NCI-H1105 treated with DMSO at 0.1 percent for 48 hours (cell line): ENCODE results near the gene GNAL.

Experiments
- DNase-seq: peaks from one replicate; lab custom pipeline; 2025; lab: John Stamatoyannopoulos, UW

GNAL gene

DNA sequence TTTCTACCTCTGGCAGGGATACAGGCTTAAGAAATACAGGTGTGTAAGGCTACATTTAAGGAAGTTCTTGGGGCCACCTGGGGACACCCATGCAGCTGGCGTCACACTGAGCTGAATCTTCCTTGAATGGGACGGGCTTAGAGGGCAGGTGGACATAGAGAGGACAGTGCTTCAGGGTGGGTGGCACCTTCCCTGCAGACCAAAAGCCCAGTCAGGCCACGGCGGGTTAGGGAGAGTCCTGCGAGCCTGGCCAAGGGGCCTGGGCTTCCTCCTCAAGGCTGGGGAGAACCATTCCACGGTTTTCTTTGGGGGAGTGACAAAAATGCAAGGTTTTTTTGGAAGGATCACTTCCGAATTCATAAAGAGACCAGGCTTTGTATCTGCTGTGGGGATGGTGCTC, 73.4 kb downstream of the GNAL start:
- DNase-seq, result no peak

DNA sequence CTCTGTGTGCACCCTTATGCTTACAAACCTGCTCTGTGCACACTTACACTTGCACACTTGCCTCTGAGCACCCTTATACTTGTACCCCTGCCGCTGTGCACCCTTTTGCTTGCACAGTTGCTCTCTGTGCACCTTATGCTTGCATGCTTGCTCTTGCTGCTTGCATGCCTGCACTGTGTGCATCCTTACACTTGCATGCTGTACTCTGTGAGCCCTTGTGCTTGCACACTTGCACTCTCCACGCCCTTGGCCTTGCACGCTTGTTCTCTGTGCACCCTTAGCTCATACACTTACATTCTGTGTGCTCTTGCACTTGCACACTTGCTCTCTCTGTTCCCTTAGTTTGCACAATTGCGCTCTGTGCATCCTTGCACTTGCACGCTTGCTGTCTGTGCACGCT, 78.3 kb downstream of the GNAL start:
- no peak for DNase-seq

DNA sequence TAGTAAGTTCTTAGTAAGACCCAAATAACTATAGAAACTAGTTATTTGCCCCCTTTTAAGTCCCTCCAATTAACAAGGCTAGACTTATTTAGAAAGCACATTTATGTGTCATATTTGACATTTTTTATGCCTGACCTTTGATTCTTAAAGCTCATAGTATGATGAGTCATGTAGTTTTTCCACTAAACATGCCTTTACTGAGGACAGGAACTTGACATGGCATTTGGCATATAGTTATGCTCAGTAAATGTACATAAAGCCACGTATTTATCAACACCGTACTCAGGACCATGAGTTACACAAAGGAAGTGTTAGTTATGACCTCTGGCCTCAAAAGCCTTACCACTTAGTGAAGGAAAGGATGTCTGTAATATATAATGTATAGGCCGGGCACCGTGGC, 78.9 kb downstream of the GNAL start:
- DNase-seq, result no peak

GRCh38 chr18:11775436-11776174, 86.5 kb downstream of the GNAL start:
- no peak for DNase-seq

GRCh38 chr18:11780042-11780441, 91.0 kb downstream of the GNAL start:
- DNase-seq, result no peak

GRCh38 chr18:11783716-11784331, 94.8 kb downstream of the GNAL start:
- no peak for DNase-seq

GRCh38 chr18:11784674-11785304, 95.7 kb downstream of the GNAL start:
- no peak for DNase-seq

DNA sequence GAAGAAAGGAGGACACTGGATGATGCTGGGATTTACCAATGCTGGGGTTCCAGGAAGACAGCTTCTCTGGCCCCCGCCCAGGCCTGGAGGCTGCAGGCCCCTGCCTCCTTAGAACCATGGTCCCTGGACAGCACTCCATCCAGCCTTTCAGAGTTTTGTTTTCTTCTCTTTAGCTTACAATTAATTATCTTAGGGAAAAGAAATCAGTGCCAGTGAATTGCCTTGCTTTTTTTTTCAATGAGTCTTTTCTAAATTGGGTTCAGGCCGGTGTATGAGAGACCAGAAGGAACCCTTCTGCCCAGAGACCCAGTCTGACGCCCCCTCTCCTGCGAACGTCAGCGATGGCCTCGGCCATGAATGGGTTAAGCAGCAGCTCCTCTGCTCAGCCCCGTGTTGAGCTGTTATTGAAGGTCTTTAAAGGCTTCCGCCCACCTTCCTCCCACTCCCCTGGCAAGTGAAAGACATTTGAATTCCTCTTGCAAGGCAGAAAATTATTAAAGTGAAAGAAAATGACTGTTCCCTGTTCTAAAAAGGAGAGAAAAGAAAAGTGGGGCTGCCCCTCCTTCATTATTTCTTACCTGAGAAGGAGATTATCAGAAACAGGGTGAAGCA, 96.5 kb downstream of the GNAL start:
- DNase-seq, result no peak

DNA sequence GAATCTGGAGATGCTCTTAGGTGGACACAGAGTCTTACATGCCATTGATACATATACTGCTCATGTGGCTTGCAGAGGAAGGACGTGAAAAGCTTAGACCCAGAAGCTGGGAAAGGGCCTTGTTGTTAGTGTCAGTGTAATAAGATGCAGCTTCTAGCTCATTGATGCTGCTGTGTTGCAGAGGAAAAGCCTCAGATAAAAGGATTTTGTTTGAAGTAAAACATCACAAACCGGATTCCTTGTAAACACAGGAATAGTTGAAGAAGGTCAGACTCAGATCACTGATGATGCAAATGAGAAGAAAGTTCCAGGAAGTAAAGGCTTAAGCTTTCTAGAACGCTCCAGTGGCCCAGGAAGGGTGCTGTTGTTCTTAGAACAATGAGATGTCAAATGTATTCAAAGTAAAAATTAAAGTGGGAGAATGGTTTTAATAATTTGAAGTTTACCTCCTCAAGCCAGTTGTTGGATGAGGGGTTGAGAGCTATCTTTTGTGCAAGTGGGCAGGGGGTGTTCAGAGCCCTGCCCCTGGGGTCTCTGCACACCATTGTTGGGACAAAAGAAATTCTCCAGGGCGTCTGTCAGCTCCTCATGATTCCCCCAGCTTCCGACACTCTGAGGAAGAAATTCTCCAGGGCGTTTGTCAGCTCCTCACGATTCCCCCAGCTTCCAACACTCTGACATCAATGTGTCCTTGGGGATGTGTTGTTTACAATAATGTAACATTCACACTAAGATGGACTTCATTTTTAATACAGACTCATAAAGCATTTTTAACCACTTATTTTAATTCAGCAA, 100.8 kb downstream of the GNAL start:
- no peak for DNase-seq

DNA sequence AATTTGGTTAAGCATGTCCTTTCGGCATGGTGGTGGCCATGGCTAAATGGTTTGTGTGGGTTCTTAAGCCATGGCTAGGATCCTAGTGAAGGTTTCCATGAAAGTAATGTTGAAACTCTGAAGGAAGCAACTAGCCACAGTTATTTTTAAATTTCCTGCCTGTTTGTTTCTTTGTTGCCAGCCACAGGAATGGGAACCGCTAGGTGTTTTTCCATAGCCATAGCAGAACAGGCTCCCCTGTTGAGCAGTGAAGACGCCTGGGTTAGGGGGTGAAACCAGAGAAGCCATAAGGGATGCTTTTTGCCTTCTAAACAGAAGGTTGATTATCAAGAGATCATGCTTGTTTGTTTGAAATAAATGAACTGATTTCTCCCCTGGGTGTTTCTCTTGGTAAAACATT, 102.1 kb downstream of the GNAL start:
- DNase-seq, result no peak

GRCh38 chr18:11792632-11793031, 103.6 kb downstream of the GNAL start:
- no peak for DNase-seq

DNA sequence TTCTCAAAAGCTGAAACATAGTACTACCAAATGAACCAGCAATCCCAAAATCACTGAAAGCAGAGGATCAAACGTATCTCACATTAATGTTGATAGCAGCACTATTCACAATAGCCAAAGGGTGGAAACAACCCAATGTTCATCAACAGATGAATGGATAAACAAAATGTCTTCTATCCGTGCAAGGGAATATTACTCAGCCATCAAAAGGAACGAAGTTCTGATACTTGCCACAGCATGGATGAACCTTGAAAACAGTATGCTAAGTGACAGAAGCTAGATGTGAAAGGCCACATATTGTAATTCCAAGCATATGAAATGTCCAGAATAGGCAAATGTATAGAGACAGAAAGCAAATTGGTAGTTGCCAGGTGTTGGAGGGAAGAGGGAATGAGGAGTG, 105.1 kb downstream of the GNAL start:
- no peak for DNase-seq

- DNase-seq, result no peak
Measured at GRCh38 chr18:11795916-11796315, 106.9 kb downstream of the GNAL start.

- DNase-seq, result no peak
Measured at GRCh38 chr18:11798271-11798670, 109.2 kb downstream of the GNAL start.

- no peak for DNase-seq
Measured at GRCh38 chr18:11799066-11799465, 110.0 kb downstream of the GNAL start.

GRCh38 chr18:11800566-11801334, 111.7 kb downstream of the GNAL start:
- no peak for DNase-seq

GRCh38 chr18:11801573-11801972, 112.5 kb downstream of the GNAL start:
- DNase-seq, result no peak

- no peak for DNase-seq
Measured at GRCh38 chr18:11802158-11802557, 113.1 kb downstream of the GNAL start.

- DNase-seq, result no peak
Measured at GRCh38 chr18:11802586-11802985, 113.5 kb downstream of the GNAL start.

DNA sequence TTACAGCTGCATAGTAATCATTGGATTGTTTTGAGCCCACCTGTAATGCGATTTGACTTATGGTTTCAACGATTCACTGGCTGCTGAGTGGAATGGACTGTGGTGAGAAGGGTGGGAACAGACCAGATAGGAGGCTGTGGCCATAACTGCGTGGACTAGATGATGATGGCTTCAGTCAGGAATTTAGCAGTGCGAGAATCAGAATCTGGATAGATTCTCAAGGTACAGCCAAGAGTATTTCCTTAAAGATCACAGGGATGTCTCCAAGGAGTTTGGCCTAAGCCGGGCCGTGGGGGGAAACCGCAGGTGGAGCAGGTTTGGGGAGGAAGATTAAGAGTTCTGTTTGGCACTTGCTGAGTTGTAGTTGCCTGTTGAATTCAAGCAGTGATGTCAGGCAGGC, 118.2 kb downstream of the GNAL start:
- DNase-seq, result no peak
